Right cardiac atrium (tissue), 5 donors: Measurements from ENCODE around the gene C4orf17. TPM values are rescaled to one million over a fixed set of nuclear protein-coding genes. Genes with fewer than 3 reads are reported as not detected.

Experiments used
- ATAC-seq, 2 donors: fragments of 200-7000 bp; cut with Tn5 transposase; one replicate each; pipeline versions ENCODE4 v1.8.0 to v1.9.1; 2020; ENCODE audit warnings: moderate library complexity in 2 of 2, mild to moderate bottlenecking in 1 of 2
- DNase-seq, 3 donors: peaks; one replicate each; pipeline ENCODE4 v3.0.0-alpha.2; 2020
- H3K27ac ChIP-seq: one replicate; pipeline ENCODE4 v1.5.1; 2013; ENCODE audit warnings: mild to moderate bottlenecking, low read length, control low read depth, moderate library complexity
- H3K27me3 ChIP-seq: one replicate; pipeline ENCODE4 v1.6.1; 2013; ENCODE audit not compliant: control insufficient read depth, insufficient read depth
- H3K4me1 ChIP-seq: one replicate; pipeline ENCODE4 v1.6.1; 2013; ENCODE audit warnings: low read length; ENCODE audit not compliant: control insufficient read depth, insufficient read depth
- H3K4me3 ChIP-seq: one replicate; pipeline ENCODE4 v1.5.1; 2013; ENCODE audit warnings: low read length, control low read depth
- H3K9me3 ChIP-seq: one replicate; pipeline ENCODE4 v1.6.1; 2013; ENCODE audit warnings: low read length; ENCODE audit not compliant: control insufficient read depth
- WGBS: extraction: QIAGEN DNeasy Blood & Tissue Kit; methylation state at CpG from one replicate; pipeline ENCODE4 v1.1.7; 2013; 5-methylcytosine and 5-hydroxymethylcytosine counted together
- intact Hi-C, 4 donors: fragments of 100-400 bp; cut with DNase I; formaldehyde crosslinking; loops; one replicate each; pipeline versions ENCODE4 v1.11.0 to v1.14.0; 2022 to 2023
- polyA plus RNA-seq: library from polyadenylated mRNA; stranded (reverse); fragments of 200-250 nt; gene quantifications from one replicate; pipeline ENCODE4 v1.2.3, GENCODE V29; 2013
- total RNA-seq, 4 donors: library from RNA; stranded (reverse); fragmentation: NEBNext Ultra II Directional; extraction: Animal tissue kit (Norgen Biotek cat#: 25700); gene quantifications; one replicate each; pipeline ENCODE4 v1.2.1, GENCODE V29; 2021
- donor health status: healthy with polysubstance abuse.
- donor health status: DM: no; HTN: yes; CAD: no.
- donor health status: DM: no; HTN: no; CAD: no.
- donor health status: DM: no; HTN: yes; CAD: no; lungs with severe emphysema.
- donor health status: DM: yes; HTN: yes; CAD: no.

C4orf17 gene
- total and polyA plus RNA-seq, 5 donors: not detected

DNA sequence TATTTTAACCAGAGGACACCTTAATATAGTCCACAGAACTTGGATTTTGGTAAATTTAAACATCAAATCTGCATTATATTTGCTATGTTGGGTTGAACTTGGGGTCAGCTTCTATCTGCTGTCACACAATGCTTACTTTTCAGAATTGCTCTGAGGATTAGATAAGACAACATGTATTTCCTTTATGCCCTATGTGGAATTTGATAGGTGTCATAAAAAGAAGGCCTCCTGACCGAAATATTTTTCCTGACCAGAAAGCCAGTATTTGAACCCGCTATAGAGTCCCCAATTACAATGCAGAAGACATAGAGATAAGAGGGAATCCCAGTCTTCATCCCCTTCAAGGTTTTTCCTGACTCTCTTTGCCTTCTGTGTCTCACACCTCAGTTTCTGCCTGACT, 67.9 kb downstream of the C4orf17 start:
- H3K27me3 ChIP-seq: no peaks in the 10 kb centered on the region
- H3K9me3 ChIP-seq: no peaks in the 10 kb centered on the region
- intact Hi-C loops: no loop called here
- H3K4me1 ChIP-seq: no peaks in the 10 kb centered on the region
- DNase-seq (no peak), ATAC-seq (no peak)
- 72% methylated on average over 2 of the region's 2 CpGs for WGBS
- H3K4me3 ChIP-seq: no peak overlapping the region
- no peak overlapping the region for H3K27ac ChIP-seq

DNA sequence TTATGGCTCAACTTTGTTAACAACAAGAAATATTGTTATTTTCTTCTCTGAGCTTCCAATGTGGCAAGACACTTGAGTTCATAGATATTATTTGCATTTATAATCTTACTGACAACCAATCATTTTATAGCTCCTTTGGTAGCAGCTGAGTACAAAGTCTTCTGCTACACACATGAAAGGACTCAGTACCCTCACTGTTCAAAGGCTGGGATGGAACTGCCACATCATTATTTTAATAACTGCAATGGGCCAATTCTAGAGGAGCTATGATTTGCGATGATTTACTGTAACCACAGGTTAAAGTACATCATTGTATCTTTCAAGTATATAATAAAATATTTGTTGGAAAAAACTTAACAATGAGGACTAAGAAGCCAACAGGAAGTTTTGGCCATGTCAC, 74.7 kb downstream of the C4orf17 start:
- 93% methylated on average over 1 of the region's 1 CpG for WGBS
- no peak for ATAC-seq
- Histone ChIP-seq H3K27ac (no peak overlapping the region), H3K4me3 (no peak overlapping the region), H3K27me3 (no peaks in the 10 kb centered on the region), H3K4me1 (no peaks in the 10 kb centered on the region), H3K9me3 (no peaks in the 10 kb centered on the region)
- DNase-seq: no peak
- intact Hi-C loops: no loop called here

DNA sequence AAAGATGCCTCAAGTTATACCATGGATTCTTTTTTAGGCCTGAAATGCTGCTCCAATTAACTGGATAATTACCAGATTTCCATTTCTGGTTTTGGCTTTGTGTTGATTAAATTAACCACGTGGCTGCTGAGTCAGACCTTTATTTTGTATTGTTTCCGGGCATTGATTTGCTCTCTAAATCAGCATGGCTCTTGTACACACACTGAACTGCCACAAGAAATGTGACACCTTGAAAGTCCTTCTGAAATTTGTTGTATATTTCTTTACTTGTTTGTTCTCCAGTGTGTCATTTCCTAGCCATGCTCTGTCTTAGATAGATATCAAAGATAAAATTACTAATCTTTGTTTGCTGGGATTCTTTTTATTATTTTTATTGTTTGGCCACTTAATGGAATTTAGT, 75.5 kb downstream of the C4orf17 start:
- no peak overlapping the region for H3K4me3 ChIP-seq
- no peaks in the 10 kb centered on the region for H3K9me3 ChIP-seq
- intact Hi-C loops: no loop called here
- 50% methylated on average over 2 of the region's 2 CpGs for WGBS
- ATAC-seq: no peak
- no peaks in the 10 kb centered on the region for H3K4me1 ChIP-seq
- H3K27ac ChIP-seq: no peak overlapping the region
- no peak for DNase-seq
- no peaks in the 10 kb centered on the region for H3K27me3 ChIP-seq

DNA sequence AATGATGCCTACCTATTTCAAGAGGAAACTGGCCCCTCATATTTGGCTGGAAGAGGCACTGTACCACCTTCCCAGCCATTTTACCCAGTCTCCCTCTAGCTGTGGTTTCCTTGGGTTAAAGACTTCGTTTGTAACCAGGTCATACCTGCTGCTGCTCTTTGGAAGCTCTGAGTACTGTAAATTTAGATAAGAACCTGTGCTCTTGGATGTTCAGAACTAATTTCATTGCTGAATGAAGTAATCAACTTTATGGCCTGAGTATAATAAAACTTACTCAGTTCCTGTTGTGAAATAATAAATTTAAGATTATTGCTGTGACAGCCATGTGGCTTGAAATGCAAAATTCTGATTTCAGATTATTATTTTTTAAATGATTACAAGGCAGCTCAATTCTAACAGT, 76.0 kb downstream of the C4orf17 start:
- intact Hi-C loops: no loop called here
- Histone ChIP-seq H3K4me3 (no peak overlapping the region), H3K27ac (no peak overlapping the region), H3K4me1 (no peaks in the 10 kb centered on the region), H3K27me3 (no peaks in the 10 kb centered on the region), H3K9me3 (no peaks in the 10 kb centered on the region)
- 27% methylated on average over 1 of the region's 1 CpG for WGBS
- no peak for DNase-seq
- no peak for ATAC-seq

DNA sequence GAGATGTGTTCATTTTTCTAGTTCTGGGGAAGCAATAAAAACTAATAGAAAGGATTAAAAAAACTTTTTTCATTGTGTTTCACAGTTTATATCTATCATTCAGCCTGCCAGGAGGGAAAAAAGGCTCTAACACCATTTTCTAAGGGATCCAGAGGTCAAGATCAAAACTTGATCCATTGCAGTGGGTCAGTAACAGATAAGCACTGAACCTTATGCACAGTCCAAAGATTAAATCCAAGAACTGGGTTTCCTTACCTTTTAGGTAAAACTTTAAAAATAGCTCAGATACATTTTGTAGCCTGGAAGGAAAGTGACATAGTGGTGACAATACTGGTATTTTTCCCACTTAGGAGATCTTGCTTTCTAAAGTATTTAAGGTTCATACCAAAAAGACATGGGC, 76.5 kb downstream of the C4orf17 start:
- intact Hi-C loops: no loop called here
- no peaks in the 10 kb centered on the region for H3K4me1 ChIP-seq
- no peaks in the 10 kb centered on the region for H3K27me3 ChIP-seq
- H3K9me3 ChIP-seq: no peaks in the 10 kb centered on the region
- no peak for DNase-seq
- H3K27ac ChIP-seq: no peak overlapping the region
- no peak for ATAC-seq
- H3K4me3 ChIP-seq: no peak overlapping the region

DNA sequence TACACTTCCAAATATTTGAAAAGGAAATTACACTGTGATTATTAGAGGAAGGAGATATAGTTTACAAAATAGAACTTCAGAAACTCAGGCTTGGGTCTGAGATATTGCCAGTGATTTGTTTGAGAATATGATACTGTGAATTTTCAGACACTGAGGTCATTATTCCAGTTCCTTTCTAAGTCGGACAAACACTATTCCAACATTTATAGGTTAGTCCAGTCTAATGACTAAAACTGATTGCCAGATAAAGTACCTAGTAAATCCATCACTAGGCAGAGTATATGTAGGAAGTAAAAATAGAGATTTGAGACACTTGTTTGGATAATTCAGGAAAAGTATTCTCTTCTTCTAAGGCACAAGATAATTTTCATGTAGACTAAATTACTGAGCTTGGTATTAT, 77.0 kb downstream of the C4orf17 start:
- H3K27me3 ChIP-seq: no peaks in the 10 kb centered on the region
- H3K4me1 ChIP-seq: no peaks in the 10 kb centered on the region
- H3K4me3 ChIP-seq: no peak overlapping the region
- DNase-seq (no peak), ATAC-seq (no peak)
- intact Hi-C loops: no loop called here
- no peaks in the 10 kb centered on the region for H3K9me3 ChIP-seq
- WGBS: 20% methylated on average over 1 of the region's 1 CpG
- no peak overlapping the region for H3K27ac ChIP-seq

DNA sequence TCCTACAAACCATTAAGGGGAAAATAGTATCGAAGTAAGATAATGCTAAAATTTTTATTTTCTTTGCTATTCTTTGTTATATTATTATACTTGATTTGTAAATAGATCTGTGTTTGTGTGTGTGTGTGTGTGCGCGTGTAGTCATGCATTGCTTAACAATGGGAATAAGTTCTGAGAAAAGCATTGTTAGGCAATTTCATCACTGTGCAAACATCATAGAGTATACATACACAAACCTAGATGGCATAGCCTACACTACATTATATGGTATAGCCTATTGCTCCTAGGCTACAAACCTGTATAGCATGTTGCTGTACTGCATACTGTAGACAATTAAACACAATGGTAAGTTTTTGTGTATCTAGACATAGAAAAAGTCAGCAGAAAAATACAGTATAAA, 80.9 kb downstream of the C4orf17 start:
- H3K27ac ChIP-seq: no peak overlapping the region
- WGBS: 86% methylated on average over 3 of the region's 3 CpGs

More for the DNA sequence above, 80.9 kb downstream of the C4orf17 start:
- H3K27me3 ChIP-seq: no peaks in the 10 kb centered on the region
- no peak for ATAC-seq
- no peaks in the 10 kb centered on the region for H3K4me1 ChIP-seq
- DNase-seq: no peak
- intact Hi-C loops: no loop called here
- no peaks in the 10 kb centered on the region for H3K9me3 ChIP-seq
- no peak overlapping the region for H3K4me3 ChIP-seq

Other genes starting within 250 kb of the C4orf17 start
- gene ADH1A, start 220.0 kb upstream of the C4orf17 start, total RNA-seq: 1 to 10 TPM in 2 of 4 donors, under 1 TPM in 2; 0.74 to 1.5 (median 1.1) TPM
- gene ADH1A, start 220.0 kb upstream of the C4orf17 start, polyA plus RNA-seq: not detected
- gene ADH1B, start 189.6 kb upstream of the C4orf17 start, total RNA-seq: 100 to 1,000 TPM; 197 to 343 (median 260) TPM
- gene ADH1B, start 189.6 kb upstream of the C4orf17 start, polyA plus RNA-seq: 164 TPM
- 1 to 10 TPM; 1.2 to 3.6 (median 2.7) TPM for gene ADH1C, start 158.3 kb upstream of the C4orf17 start, total RNA-seq
- 4.3 TPM for gene ADH1C, start 158.3 kb upstream of the C4orf17 start, polyA plus RNA-seq
- not detected for gene ADH7, start 75.7 kb upstream of the C4orf17 start, total RNA-seq
- gene ADH7, start 75.7 kb upstream of the C4orf17 start, polyA plus RNA-seq: 0.02 TPM
- 1 to 10 TPM; 2.4 to 5.0 (median 3.9) TPM for gene TRMT10A, start 53.0 kb downstream of the C4orf17 start, total RNA-seq
- gene TRMT10A, start 53.0 kb downstream of the C4orf17 start, polyA plus RNA-seq: 3.1 TPM
- 1 to 10 TPM in 3 of 4 donors, under 1 TPM in 1; 0.96 to 1.3 (median 1.1) TPM for gene MTTP, start 63.8 kb downstream of the C4orf17 start, total RNA-seq
- 0.59 TPM for gene MTTP, start 63.8 kb downstream of the C4orf17 start, polyA plus RNA-seq
- 1 to 10 TPM in 2 of 4 donors, under 1 TPM in 2; 0.68 to 10.0 (median 1.4) TPM for gene C4orf54, start 146.8 kb downstream of the C4orf17 start, total RNA-seq
- gene C4orf54, start 146.8 kb downstream of the C4orf17 start, polyA plus RNA-seq: 2.2 TPM